Activated naive CD4-positive, alpha-beta T cell treated with Interleukin-2 at 50 U/mL for 16 hours (primary cell): ENCODE results near the gene UQCC2.
A peak's percentile ranks its signal among the peaks of the same experiment; 100 is the strongest.

Source experiments
- DNase-seq: peaks from one replicate; pipeline ENCODE4 v3.0.0-alpha.2; 2020

The UQCC2 gene

GRCh38 chr6:33670971-33671743 is 40.3 kb downstream of the UQCC2 start:
- no peak for DNase-seq

GRCh38 chr6:33670086-33670660 is 41.3 kb downstream of the UQCC2 start:
- DNase-seq, result no peak

GRCh38 chr6:33668914-33669313 is 42.6 kb downstream of the UQCC2 start:
- DNase-seq, result peak; percentile 54

- no peak for DNase-seq
These were observed 43.2 kb downstream of the UQCC2 start for GRCh38 chr6:33668328-33668727.

GRCh38 chr6:33667776-33668175 is 43.7 kb downstream of the UQCC2 start:
- DNase-seq, result no peak

GRCh38 chr6:33667072-33667471 is 44.4 kb downstream of the UQCC2 start:
- DNase-seq, result no peak

GRCh38 chr6:33665957-33666356 is 45.5 kb downstream of the UQCC2 start:
- DNase-seq, result no peak

GRCh38 chr6:33664506-33665057 is 46.9 kb downstream of the UQCC2 start:
- DNase-seq, result no peak

- DNase-seq, result no peak
These were observed 47.6 kb downstream of the UQCC2 start for GRCh38 chr6:33663727-33664449.

GRCh38 chr6:33663028-33663427 is 48.5 kb downstream of the UQCC2 start:
- no peak for DNase-seq

- no peak for DNase-seq
These were observed 49.2 kb downstream of the UQCC2 start for GRCh38 chr6:33662318-33662717.

GRCh38 chr6:33661106-33661838 is 50.2 kb downstream of the UQCC2 start:
- no peak for DNase-seq

GRCh38 chr6:33659986-33660385 is 51.5 kb downstream of the UQCC2 start:
- DNase-seq, result no peak

- no peak for DNase-seq
These were observed 52.4 kb downstream of the UQCC2 start for GRCh38 chr6:33658982-33659689.

- no peak for DNase-seq
These were observed 54.7 kb downstream of the UQCC2 start for GRCh38 chr6:33656844-33657243.

GRCh38 chr6:33654831-33655554 is 56.5 kb downstream of the UQCC2 start:
- DNase-seq, result no peak

GRCh38 chr6:33652002-33652401 is 59.5 kb downstream of the UQCC2 start:
- no peak for DNase-seq

- no peak for DNase-seq
These were observed 60.1 kb downstream of the UQCC2 start for GRCh38 chr6:33651403-33651802.
